ENCODE data around the gene STK11.

DNA sequence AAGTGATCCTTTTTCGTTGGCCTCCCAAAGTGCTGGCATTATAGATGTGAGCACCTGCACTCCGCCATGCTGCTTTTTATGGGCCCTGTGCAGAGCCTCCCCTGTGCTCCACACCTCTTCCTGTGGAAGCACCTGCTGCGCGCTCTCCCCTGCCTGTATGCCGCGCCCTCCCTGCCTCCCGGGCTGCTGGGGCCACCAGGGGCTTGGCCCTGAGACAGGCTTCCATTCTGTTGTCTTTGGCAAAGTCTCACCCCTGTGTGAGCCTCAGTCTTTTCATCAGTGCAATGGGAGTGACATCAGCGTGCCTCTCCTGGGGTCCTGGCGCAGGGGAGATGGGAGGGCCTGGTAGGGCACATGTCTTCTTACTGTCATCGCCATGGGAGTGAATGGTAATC lies 71.0 kb downstream of the STK11 start:
- TF ChIP-seq, protein P1, sequence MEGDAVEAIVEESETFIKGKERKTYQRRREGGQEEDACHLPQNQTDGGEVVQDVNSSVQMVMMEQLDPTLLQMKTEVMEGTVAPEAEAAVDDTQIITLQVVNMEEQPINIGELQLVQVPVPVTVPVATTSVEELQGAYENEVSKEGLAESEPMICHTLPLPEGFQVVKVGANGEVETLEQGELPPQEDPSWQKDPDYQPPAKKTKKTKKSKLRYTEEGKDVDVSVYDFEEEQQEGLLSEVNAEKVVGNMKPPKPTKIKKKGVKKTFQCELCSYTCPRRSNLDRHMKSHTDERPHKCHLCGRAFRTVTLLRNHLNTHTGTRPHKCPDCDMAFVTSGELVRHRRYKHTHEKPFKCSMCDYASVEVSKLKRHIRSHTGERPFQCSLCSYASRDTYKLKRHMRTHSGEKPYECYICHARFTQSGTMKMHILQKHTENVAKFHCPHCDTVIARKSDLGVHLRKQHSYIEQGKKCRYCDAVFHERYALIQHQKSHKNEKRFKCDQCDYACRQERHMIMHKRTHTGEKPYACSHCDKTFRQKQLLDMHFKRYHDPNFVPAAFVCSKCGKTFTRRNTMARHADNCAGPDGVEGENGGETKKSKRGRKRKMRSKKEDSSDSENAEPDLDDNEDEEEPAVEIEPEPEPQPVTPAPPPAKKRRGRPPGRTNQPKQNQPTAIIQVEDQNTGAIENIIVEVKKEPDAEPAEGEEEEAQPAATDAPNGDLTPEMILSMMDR (IDR thresholded peaks at IDR 0.05), result no peak
- no peak for TF ChIP-seq POLR2A (IDR thresholded peaks at IDR 0.05)

All from testis (tissue), 2 donors.